Subcutaneous adipose tissue (tissue), 4 donors: ENCODE results near the gene OPHN1. TPM values are rescaled to one million over a fixed set of nuclear protein-coding genes. Genes with fewer than 3 reads are reported as not detected.

Experiments
- total RNA-seq, 4 donors: library from RNA; depleted of rRNA; stranded (reverse); fragments of >200 nt; gene quantifications; one replicate each; pipeline ENCODE4 v1.1.0, GENCODE V29; 2016
- TF ChIP-seq, protein P1 (sequence below): fragments of 450-650 bp; IDR thresholded peaks from one replicate; pipeline ENCODE4 v1.5.1; 2016; ENCODE audit warnings: low read depth, mild to moderate bottlenecking, control low read depth, antibody characterized with exemption, moderate library complexity

OPHN1 gene
- total RNA-seq, 4 donors from 2014 or later, result 11.4 to 29.4 (median 17.8) TPM

DNA sequence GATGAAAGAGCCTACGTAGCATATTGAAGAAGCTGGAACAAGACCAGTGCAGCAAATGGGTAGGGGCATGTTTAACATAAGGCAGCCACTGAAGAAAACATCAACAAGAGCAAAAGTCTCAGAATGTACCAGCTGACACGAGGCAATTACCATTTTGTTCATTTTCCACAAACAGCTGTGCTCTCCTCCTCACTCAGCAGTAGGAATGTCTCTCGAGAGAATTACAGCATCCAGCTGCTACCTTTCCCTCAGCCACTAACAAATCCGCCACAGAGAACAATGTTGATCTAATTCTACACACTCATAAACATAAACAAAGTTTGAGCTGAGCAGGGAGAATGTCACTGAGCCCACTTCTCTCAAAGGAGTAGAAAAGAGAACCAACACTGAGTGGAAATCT, 68.0 kb downstream of the OPHN1 start:
- TF ChIP-seq, protein P1, sequence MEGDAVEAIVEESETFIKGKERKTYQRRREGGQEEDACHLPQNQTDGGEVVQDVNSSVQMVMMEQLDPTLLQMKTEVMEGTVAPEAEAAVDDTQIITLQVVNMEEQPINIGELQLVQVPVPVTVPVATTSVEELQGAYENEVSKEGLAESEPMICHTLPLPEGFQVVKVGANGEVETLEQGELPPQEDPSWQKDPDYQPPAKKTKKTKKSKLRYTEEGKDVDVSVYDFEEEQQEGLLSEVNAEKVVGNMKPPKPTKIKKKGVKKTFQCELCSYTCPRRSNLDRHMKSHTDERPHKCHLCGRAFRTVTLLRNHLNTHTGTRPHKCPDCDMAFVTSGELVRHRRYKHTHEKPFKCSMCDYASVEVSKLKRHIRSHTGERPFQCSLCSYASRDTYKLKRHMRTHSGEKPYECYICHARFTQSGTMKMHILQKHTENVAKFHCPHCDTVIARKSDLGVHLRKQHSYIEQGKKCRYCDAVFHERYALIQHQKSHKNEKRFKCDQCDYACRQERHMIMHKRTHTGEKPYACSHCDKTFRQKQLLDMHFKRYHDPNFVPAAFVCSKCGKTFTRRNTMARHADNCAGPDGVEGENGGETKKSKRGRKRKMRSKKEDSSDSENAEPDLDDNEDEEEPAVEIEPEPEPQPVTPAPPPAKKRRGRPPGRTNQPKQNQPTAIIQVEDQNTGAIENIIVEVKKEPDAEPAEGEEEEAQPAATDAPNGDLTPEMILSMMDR, result no peak

DNA sequence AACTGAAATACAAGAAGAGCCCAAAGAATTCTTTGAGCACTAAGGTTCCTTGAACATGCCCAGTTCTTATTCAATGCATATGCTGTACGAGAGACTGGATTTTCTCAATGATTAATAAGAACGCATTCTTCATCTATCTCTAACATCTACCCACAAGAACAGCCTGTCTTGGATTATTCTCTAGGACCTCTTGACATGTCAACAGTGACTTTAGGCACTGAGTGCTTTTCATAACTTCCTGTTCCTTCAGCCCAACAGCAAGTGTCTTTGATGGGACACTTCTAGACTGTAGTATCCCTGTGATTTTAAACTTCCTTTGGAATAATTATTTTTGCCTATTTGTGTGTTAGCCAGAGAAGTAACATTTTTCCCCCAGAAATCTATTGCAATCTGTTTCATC, 69.3 kb downstream of the OPHN1 start:
- TF ChIP-seq, protein P1, result no peak

DNA sequence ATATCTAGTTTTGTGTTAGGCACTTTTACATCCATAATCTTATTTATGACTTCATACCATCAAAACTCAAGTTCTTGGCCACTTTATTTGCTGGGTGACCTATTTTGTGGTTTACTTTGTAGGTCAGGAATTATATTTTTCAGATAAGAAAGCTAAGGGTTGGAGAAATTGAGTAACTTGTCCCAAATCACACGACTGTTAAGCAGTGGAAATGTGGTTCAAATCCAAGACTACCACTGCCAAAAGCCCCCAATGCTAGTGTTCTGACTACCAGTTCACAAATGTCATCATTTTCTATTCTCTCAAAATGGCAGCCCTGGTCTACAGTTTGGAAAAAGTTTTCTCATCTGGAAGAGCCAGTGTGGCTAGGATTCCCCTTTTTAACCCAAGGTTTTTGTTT, 74.6 kb downstream of the OPHN1 start:
- TF ChIP-seq, protein P1, result no peak

DNA sequence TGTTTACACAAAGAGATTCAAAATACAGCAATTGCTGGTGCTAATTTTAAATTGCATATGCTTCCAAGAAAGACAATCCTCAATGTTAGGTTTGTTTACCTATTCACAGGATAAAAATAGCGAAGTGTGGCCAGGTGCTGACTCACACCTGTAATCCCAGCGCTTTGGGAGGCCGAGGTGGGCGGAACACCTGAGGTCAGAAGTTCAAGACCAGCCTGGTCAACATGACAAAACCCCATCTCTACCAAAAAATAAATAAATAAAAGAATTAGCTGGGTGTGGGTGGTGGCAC, 77.7 kb downstream of the OPHN1 start:
- TF ChIP-seq, protein P1, result no peak

DNA sequence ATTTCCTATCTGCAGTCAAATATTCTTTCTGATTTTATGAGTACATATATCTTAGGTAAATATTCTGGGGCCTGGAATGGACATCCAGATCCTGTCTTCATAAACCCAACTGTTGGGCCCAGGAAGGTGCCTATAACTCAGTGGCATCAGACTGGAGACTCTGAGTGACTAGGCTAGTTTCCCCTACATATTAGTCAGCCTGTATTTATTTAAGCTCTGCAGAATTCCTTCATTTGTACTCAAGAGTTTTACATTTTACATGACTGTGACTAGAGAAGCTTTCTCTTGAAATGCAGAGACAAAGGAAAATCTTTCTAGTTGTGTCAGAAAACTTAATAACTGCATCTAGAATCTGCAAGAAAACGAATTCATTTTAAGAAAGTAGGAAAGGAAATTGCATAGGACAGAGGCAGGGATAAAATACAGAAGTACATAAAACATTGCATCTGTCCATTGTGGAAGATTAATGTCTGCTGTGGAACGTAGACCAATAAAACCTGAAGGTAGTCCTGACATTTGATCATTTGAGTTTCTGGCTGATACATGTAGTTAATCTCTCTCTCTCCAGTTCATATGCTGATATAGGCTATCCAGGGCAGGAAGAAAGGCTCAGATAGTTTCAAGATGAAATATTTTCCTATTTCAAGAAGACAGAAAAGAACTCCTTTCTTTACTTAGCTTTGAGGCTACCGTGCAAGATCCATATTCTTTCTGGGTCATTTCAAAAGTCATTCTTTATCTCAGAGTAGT, 78.2 kb downstream of the OPHN1 start:
- TF ChIP-seq, protein P1, result no peak

DNA sequence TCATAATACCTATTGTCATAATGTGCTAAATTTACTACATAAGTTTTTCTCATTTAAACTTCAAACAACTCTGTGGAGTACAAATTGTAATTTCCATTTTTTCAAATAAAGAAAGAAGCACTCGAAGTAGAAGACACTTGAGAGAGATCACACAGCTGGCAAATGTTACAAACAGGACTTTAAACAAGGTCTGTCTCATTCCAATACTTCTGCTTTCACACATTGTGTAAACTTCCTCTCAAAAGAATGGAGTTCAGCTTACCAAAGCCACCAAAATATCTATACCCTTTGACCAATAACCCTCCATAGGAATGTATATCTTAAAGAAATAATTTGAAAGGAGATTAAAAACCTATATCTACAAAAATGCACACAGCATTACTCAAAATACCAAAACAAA, 88.3 kb downstream of the OPHN1 start:
- TF ChIP-seq, protein P1, result no peak

DNA sequence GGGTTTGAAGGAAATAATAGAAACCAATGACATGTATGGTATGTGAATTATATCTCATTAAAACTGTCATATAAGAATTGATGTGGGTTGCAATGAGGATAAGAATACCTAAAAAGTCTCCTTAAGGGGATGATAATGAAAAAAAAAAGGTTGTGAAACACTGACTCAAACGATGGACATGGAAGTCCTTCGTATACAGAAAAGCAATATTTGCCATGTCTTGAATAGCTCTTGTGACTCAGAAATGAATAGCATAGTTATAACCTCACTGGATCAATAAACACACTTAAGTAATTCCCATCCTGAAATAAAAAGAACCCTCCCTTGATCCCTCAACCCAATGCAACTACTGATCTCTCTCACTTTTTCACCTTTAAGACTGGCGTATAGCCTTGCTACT, 89.7 kb downstream of the OPHN1 start:
- TF ChIP-seq, protein P1, result no peak
